Epithelial cell of esophagus (primary cell): Measurements from ENCODE around the gene CTNNA2.

ENCODE experiments used
- DNase-seq: peaks from one replicate; pipeline ENCODE4 v3.0.0; 2010; ENCODE audit warnings: low read depth
- H3K4me3 ChIP-seq: 2 replicates; pipeline ENCODE4 v1.5.1; 2011; ENCODE audit warnings: mild to moderate bottlenecking, low read length, control low read depth
- CTCF ChIP-seq: IDR thresholded peaks from 2 replicates; pipeline ENCODE4 v1.5.1; 2011; ENCODE audit warnings: low read depth, mild to moderate bottlenecking, low read length, control low read depth, inconsistent platforms; ENCODE audit not compliant: insufficient read depth; ENCODE audit errors: missing control alignments

CTNNA2 gene

GRCh38 chr2:80012061-80012460 lies 499.2 kb downstream of the CTNNA2 start:
- no peak for DNase-seq
- no peak for TF ChIP-seq CTCF

GRCh38 chr2:80014637-80015036 lies 501.8 kb downstream of the CTNNA2 start:
- H3K4me3 ChIP-seq = no peak overlapping the region
- no peak for DNase-seq
- no peak for TF ChIP-seq CTCF

More at GRCh38 chr2:80012061-80012460, 499.2 kb downstream of the CTNNA2 start:
- H3K4me3 ChIP-seq = no peak overlapping the region

GRCh38 chr2:80016171-80016570 lies 503.3 kb downstream of the CTNNA2 start:
- DNase-seq = no peak
- no peak for TF ChIP-seq CTCF
- no peak overlapping the region for H3K4me3 ChIP-seq

- no peak for TF ChIP-seq CTCF
- no peak for DNase-seq
- no peak overlapping the region for H3K4me3 ChIP-seq
Measured at GRCh38 chr2:80019571-80020460, 507.0 kb downstream of the CTNNA2 start.

- no peak overlapping the region for H3K4me3 ChIP-seq
- no peak for TF ChIP-seq CTCF
- no peak for DNase-seq
Measured at GRCh38 chr2:80022018-80022417, 509.2 kb downstream of the CTNNA2 start.

GRCh38 chr2:80026040-80026729 lies 513.3 kb downstream of the CTNNA2 start:
- no peak overlapping the region for H3K4me3 ChIP-seq
- DNase-seq = no peak
- no peak for TF ChIP-seq CTCF

- DNase-seq = no peak
- H3K4me3 ChIP-seq = no peak overlapping the region
Measured at GRCh38 chr2:80028051-80028450, 515.2 kb downstream of the CTNNA2 start.

More at GRCh38 chr2:80028051-80028450, 515.2 kb downstream of the CTNNA2 start:
- TF ChIP-seq CTCF = no peak
